Pancreas (tissue), 10 donors: Measurements from ENCODE around the gene KLHL30. TPM values are rescaled to one million over a fixed set of nuclear protein-coding genes. Genes with fewer than 3 reads are reported as not detected.

Experiments
- ATAC-seq, 4 donors: fragments of 200-7000 bp; cut with Tn5 transposase; one replicate each; pipeline versions ENCODE4 v1.8.0 to v1.9.1; 2020; ENCODE audit warnings: mild to moderate bottlenecking in 4 of 4, moderate library complexity in 4 of 4
- DNase-seq, 6 donors: peaks; one replicate each; pipeline ENCODE4 v3.0.0-alpha.2; 2020
- FAIRE-seq: peaks from 2 replicates; lab custom pipeline; 2012; peaks lifted over from hg19 to GRCh38; lab: Jason Lieb, UNC
- H3K27ac ChIP-seq, 4 donors: fragments of 200-600 bp; sonication (generic); 1 replicate in 3 of 4; 2 replicates in 1 of 4; pipeline versions ENCODE4 v1.5.0 to v1.8.0; 2020
- H3K27me3 ChIP-seq, 4 donors: fragments of 200-600 bp; one replicate each; pipeline ENCODE4 v1.8.0; 2021
- H3K36me3 ChIP-seq, 3 donors: fragments of 200-600 bp; sonication (generic) in 1 of 3; one replicate each; pipeline versions ENCODE4 v1.5.0 to v1.8.0; 2020 to 2021
- H3K4me1 ChIP-seq, 3 donors: fragments of 200-600 bp; one replicate each; pipeline ENCODE4 v1.8.0; 2021
- H3K4me3 ChIP-seq, 4 donors: fragments of 200-600 bp; sonication (generic) in 2 of 4; one replicate each; pipeline versions ENCODE4 v1.5.0 to v1.8.0; 2020 to 2021
- H3K9me3 ChIP-seq, 4 donors: fragments of 200-600 bp; one replicate each; pipeline ENCODE4 v1.8.0; 2021
- CTCF ChIP-seq, 4 donors: fragments of 200-600 bp; sonication (generic) in 3 of 4; IDR thresholded peaks; one replicate each; pipeline versions ENCODE4 v1.5.0 to v1.8.0; 2021; ENCODE audit warnings: antibody characterized with exemption in 4 of 4
- WGBS, 2 donors: extraction: QIAGEN DNeasy Blood & Tissue Kit; methylation state at CpG; one replicate each; pipeline ENCODE4 v1.1.7; 2013; 5-methylcytosine and 5-hydroxymethylcytosine counted together
- intact Hi-C, 3 donors: fragments of 100-400 bp; cut with DNase I; formaldehyde crosslinking; loops; one replicate each; pipeline versions ENCODE4 v1.11.1 to v1.14.2; 2022
- polyA plus RNA-seq, 2 donors: library from polyadenylated mRNA; stranded (reverse); fragments of 200-250 nt; gene quantifications; one replicate each; pipeline ENCODE4 v1.2.3, GENCODE V29; 2013
- total RNA-seq, 6 donors: library from RNA; stranded (reverse); fragmentation: NEBNext Ultra II Directional in 4 of 6; extraction: Animal tissue kit (Norgen Biotek cat#: 25700) in 4 of 6; gene quantifications; one replicate each; pipeline versions ENCODE4 v1.2.1 to v1.2.4, GENCODE V29; 2021 to 2023
- donor health status: healthy with polysubstance abuse.
- donor health status: DM: no; HTN: no; CAD: no; lungs with moderate emphysema.
- donor health status: DM: no; HTN: no; CAD: no.
- donor health status: control.
- donor health status: control.
- donor health status: Bipolar disorder and iron deficiency.
- donor health status: DM: yes; HTN: yes; CAD: no.
- donor health status: DM: no; HTN: no; CAD: no.
- donor health status: DM: no; HTN: no; CAD: no.
- donor health status: DM: yes; HTN: yes; CAD: no.

The KLHL30 gene
- total and polyA plus RNA-seq, 8 donors = 0.03 to 0.14 (median 0.11) TPM; not detected in 2

- 88 to 95% methylated on average over 2 of the region's 2 CpGs for WGBS, 2 donors
- Histone ChIP-seq H3K4me3 (no peak overlapping the region), H3K9me3 (no peaks in the 10 kb centered on the region), H3K27me3 (no peaks in the 10 kb centered on the region), H3K27ac (no peak overlapping the region), H3K36me3 (peaks cover 1 to 45% (median 5%) of the 10 kb centered on the region in 3 donors), H3K4me1 (peaks cover 0 to 9% (median 0%) of the 10 kb centered on the region in 3 donors)
- intact Hi-C loops = no loop called here
- DNase-seq (no peak), ATAC-seq (no peak), FAIRE-seq (no peak)
- TF ChIP-seq CTCF (IDR thresholded peaks at IDR 0.05) = no peak
These were observed 35.2 kb downstream of the KLHL30 start for GRCh38 chr2:238173692-238174091.

DNA sequence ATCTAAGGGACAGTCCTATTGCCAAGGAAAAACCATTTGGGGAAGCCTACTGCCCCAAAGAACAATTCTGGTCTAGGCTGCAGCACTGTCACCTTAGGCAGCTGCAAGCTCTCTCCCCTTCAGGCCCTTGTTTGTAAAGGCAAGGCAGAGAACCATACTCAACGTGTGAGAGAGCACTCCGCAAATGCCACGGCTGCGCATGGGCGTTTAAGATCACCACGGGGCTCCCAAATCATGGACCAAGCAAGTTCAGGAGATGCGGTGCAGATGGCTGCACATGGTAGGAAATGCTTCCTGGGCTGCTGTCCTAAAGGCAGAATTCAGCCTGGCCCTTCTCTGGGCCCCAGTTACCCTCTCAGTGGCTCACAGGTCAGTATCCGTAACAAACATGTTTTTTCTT, 35.8 kb downstream of the KLHL30 start:
- TF ChIP-seq CTCF (IDR thresholded peaks at IDR 0.05) = no peak
- peaks cover 0 to 9% (median 0%) of the 10 kb centered on the region in 3 donors for H3K4me1 ChIP-seq
- H3K36me3 ChIP-seq = peaks cover 3 to 50% (median 7%) of the 10 kb centered on the region in 3 donors
- FAIRE-seq (no peak), ATAC-seq (no peak), DNase-seq (no peak)
- H3K27me3 ChIP-seq = no peaks in the 10 kb centered on the region
- no peaks in the 10 kb centered on the region for H3K9me3 ChIP-seq
- H3K4me3 ChIP-seq = no peak overlapping the region
- H3K27ac ChIP-seq = no peak overlapping the region
- 95 to 98% methylated on average over 8 of the region's 8 CpGs for WGBS, 2 donors
- intact Hi-C loops = no loop called here

GRCh38 chr2:238174701-238175100, 36.2 kb downstream of the KLHL30 start:
- Histone ChIP-seq H3K9me3 (no peaks in the 10 kb centered on the region), H3K27ac (no peak overlapping the region), H3K4me1 (peaks cover 0 to 6% (median 0%) of the 10 kb centered on the region in 3 donors), H3K4me3 (no peak overlapping the region), H3K27me3 (no peaks in the 10 kb centered on the region), H3K36me3 (peaks cover 7 to 54% (median 10%) of the 10 kb centered on the region in 3 donors)
- 78 to 90% methylated on average over 3 of the region's 3 CpGs for WGBS, 2 donors
- ATAC-seq (no peak), DNase-seq (no peak), FAIRE-seq (no peak)
- TF ChIP-seq CTCF (IDR thresholded peaks at IDR 0.05) = no peak
- intact Hi-C loops = no loop called here

- FAIRE-seq = no peak
- ATAC-seq = no peak
- no peaks in the 10 kb centered on the region for H3K4me1 ChIP-seq
- H3K9me3 ChIP-seq = no peaks in the 10 kb centered on the region
- H3K27me3 ChIP-seq = no peaks in the 10 kb centered on the region
- peaks cover 8 to 71% (median 10%) of the 10 kb centered on the region in 3 donors for H3K36me3 ChIP-seq
- no peak overlapping the region for H3K4me3 ChIP-seq
- no peak for DNase-seq
- intact Hi-C loops = no loop called here
- no peak for TF ChIP-seq CTCF (IDR thresholded peaks at IDR 0.05)
- H3K27ac ChIP-seq = no peak overlapping the region
These were observed 38.1 kb downstream of the KLHL30 start for GRCh38 chr2:238176613-238177012.

GRCh38 chr2:238180554-238180953, 42.1 kb downstream of the KLHL30 start:
- no peak for TF ChIP-seq CTCF (IDR thresholded peaks at IDR 0.05)
- Histone ChIP-seq H3K4me3 (no peak overlapping the region), H3K4me1 (no peaks in the 10 kb centered on the region), H3K27me3 (no peaks in the 10 kb centered on the region), H3K9me3 (no peaks in the 10 kb centered on the region), H3K27ac (no peak overlapping the region), H3K36me3 (peaks cover 8 to 75% (median 41%) of the 10 kb centered on the region in 3 donors)
- intact Hi-C loops = no loop called here
- FAIRE-seq = no peak
- 95 to 98% methylated on average over 5 of the region's 5 CpGs for WGBS, 2 donors
- DNase-seq = no peak
- no peak for ATAC-seq
